SK-N-SH (cell line): ENCODE data around the gene MINDY3. TPM values are rescaled to one million over a fixed set of nuclear protein-coding genes. Genes with fewer than 3 reads are reported as not detected.
A peak's percentile ranks its signal among the peaks of the same experiment; 100 is the strongest.

Experiments used
- CTCF ChIA-PET: fragments of 300-600, 350-600 bp; formaldehyde crosslinking; extraction: SDS; loops from one replicate; lab custom pipeline; 2021; lab: Yijun Ruan, JAX
- POLR2A ChIA-PET: fragments of 350-600 bp; sonication (Branson Sonifier 250); formaldehyde crosslinking; extraction: SDS; loops from one replicate; lab custom pipeline; 2020; ENCODE audit warnings: antibody characterized with exemption, inconsistent platforms; lab: Yijun Ruan, JAX
- DNase-seq: peaks from one replicate; pipeline ENCODE4 v3.0.0; 2012
- H2AFZ ChIP-seq: fragments of 200-600 bp; sonication (generic); 2 replicates; pipeline ENCODE4 v1.8.1; 2016; ENCODE audit warnings: antibody characterized with exemption, mild to moderate bottlenecking, low read depth
- H3F3A ChIP-seq: fragments of 200-600 bp; sonication (generic); replicated peaks from 2 replicates; pipeline ENCODE3; 2016; ENCODE audit warnings: antibody characterized with exemption, mild to moderate bottlenecking; ENCODE audit not compliant: insufficient read depth
- H3K27ac ChIP-seq, 2 experiments: fragments of 200-500 bp in 1 of 2; fragments of 200-600 bp in 1 of 2; sonication (Bioruptor generic) in 1 of 2; sonication (generic), shearing (Covaris generic) in 1 of 2; 2 replicates each; pipeline versions ENCODE4 v1.5.1 to v1.6.1; 2014 to 2016; ENCODE audit warnings: low read depth in 2 of 2, inconsistent platforms in 1 of 2, low read length in 1 of 2, mild to moderate bottlenecking in 1 of 2, mixed read lengths in 1 of 2
- H3K27me3 ChIP-seq: fragments of 200-600 bp; sonication (generic), shearing (Covaris generic); 2 replicates; pipeline ENCODE4 v1.6.1; 2016; ENCODE audit warnings: mixed run types; ENCODE audit not compliant: insufficient read depth
- H3K36me3 ChIP-seq, 2 experiments: fragments of 200-500 bp in 1 of 2; fragments of 200-600 bp in 1 of 2; sonication (Bioruptor generic) in 1 of 2; sonication (generic) in 1 of 2; replicated peaks in 1 of 2; 2 replicates each; pipeline versions ENCODE3 to v1.5.1; 2014 to 2016; ENCODE audit warnings: low read length in 1 of 2, mild to moderate bottlenecking in 1 of 2; ENCODE audit not compliant: insufficient read depth in 2 of 2, control insufficient read depth in 1 of 2
- H3K4me1 ChIP-seq, 2 experiments: fragments of 200-500 bp in 1 of 2; fragments of 200-600 bp in 1 of 2; sonication (Bioruptor generic) in 1 of 2; sonication (generic), shearing (Covaris generic) in 1 of 2; 2 replicates each; pipeline versions ENCODE4 v1.5.1 to v1.6.1; 2014 to 2016; ENCODE audit warnings: low read depth in 1 of 2, low read length in 1 of 2, mixed run types in 1 of 2; ENCODE audit not compliant: insufficient read depth in 2 of 2, control insufficient read depth in 1 of 2
- H3K4me2 ChIP-seq: fragments of 200-600 bp; sonication (generic), shearing (Covaris generic); 2 replicates; pipeline ENCODE4 v1.6.1; 2017; ENCODE audit warnings: mixed run types
- H3K4me3 ChIP-seq, 2 experiments: fragments of 200-500 bp in 1 of 2; fragments of 200-600 bp in 1 of 2; sonication (Bioruptor generic) in 1 of 2; sonication (generic), shearing (Covaris generic) in 1 of 2; 2 replicates each; pipeline versions ENCODE4 v1.5.1 to v1.8.1; 2014 to 2016; ENCODE audit warnings: low read depth in 2 of 2, inconsistent platforms in 1 of 2, low read length in 1 of 2, mild to moderate bottlenecking in 1 of 2, mixed read lengths in 1 of 2, moderate library complexity in 1 of 2
- H3K79me2 ChIP-seq: fragments of 200-600 bp; sonication (generic); 2 replicates; pipeline ENCODE4 v1.8.1; 2017; ENCODE audit warnings: mild to moderate bottlenecking; ENCODE audit not compliant: insufficient read depth
- H3K9ac ChIP-seq: fragments of 200-600 bp; sonication (generic); 2 replicates; pipeline ENCODE4 v1.6.1; 2017; ENCODE audit warnings: mixed run types
- H3K9me2 ChIP-seq: fragments of 200-600 bp; sonication (generic); 2 replicates; pipeline ENCODE4 v1.6.1; 2017; ENCODE audit warnings: mixed run types
- H3K9me3 ChIP-seq: fragments of 200-600 bp; sonication (generic); 2 replicates; pipeline ENCODE4 v1.6.1; 2017; ENCODE audit warnings: mixed run types, mild to moderate bottlenecking, moderate library complexity
- H4K20me1 ChIP-seq: fragments of 200-600 bp; sonication (generic); 2 replicates; pipeline ENCODE4 v1.6.1; 2017; ENCODE audit warnings: mild to moderate bottlenecking, mixed run types; ENCODE audit not compliant: insufficient read depth
- EP300 ChIP-seq, 2 experiments: IDR thresholded peaks; 2 replicates each; pipeline versions ENCODE4 v1.4.0 to v1.6.1; 2012; ENCODE audit warnings: borderline replicate concordance in 1 of 2, low read depth in 1 of 2, low read length in 1 of 2
- FOXJ3 ChIP-seq: sonication (generic); formaldehyde crosslinking; IDR thresholded peaks from 2 replicates; pipeline ENCODE4 v1.5.1; 2020; ENCODE audit warnings: mild to moderate bottlenecking, missing genetic modification reagents
- GATA2 ChIP-seq: sonication (generic); formaldehyde crosslinking; IDR thresholded peaks from 2 replicates; pipeline ENCODE4 v1.5.0; 2020; ENCODE audit warnings: mild to moderate bottlenecking, missing genetic modification reagents
- MEF2A ChIP-seq: IDR thresholded peaks from 2 replicates; pipeline ENCODE4 v1.4.0; 2012; ENCODE audit warnings: low read depth, borderline replicate concordance
- MXI1 ChIP-seq: IDR thresholded peaks from 2 replicates; pipeline ENCODE4 v1.6.1; 2012; ENCODE audit warnings: mild to moderate bottlenecking, low read depth, low read length, improper control_type of control experiment
- RCOR1 ChIP-seq: fragments of 150-350 bp; IDR thresholded peaks from 2 replicates; pipeline ENCODE4 v1.6.1; 2017; ENCODE audit warnings: antibody characterized with exemption, low read length
- TAF1 ChIP-seq: IDR thresholded peaks from 2 replicates; pipeline ENCODE4 v1.6.1; 2012; ENCODE audit warnings: low read depth, mild to moderate bottlenecking, low read length, moderate library complexity, borderline replicate concordance
- TCF12 ChIP-seq: IDR thresholded peaks from 2 replicates; pipeline ENCODE4 v1.4.0; 2012
- WGBS: methylation state at CpG from one replicate; pipeline ENCODE4 v1.1.6; 2017; ENCODE audit warnings: low lambda C conversion rate; 5-methylcytosine and 5-hydroxymethylcytosine counted together
- polyA plus RNA-seq, 3 experiments: library from polyadenylated mRNA; depleted of rRNA; stranded (reverse); fragments of >200 nt; gene quantifications; 2 replicates each; pipeline ENCODE4 v1.2.3, GENCODE V29; 2012
- TF ChIP-seq, protein P1 (sequence below): IDR thresholded peaks from 2 replicates; pipeline ENCODE4 v1.4.0; 2012; ENCODE audit warnings: low read depth
- TF ChIP-seq, protein P2 (sequence below): fragments of 200-600 bp; sonication (generic); IDR thresholded peaks from 2 replicates; pipeline ENCODE4 v1.6.1; 2017; ENCODE audit warnings: antibody characterized with exemption, mild to moderate bottlenecking, moderate library complexity

The MINDY3 gene
- polyA plus RNA-seq, 1 of the 3 experiments (the other 2 are of a cell fraction): 9.5 TPM

DNA sequence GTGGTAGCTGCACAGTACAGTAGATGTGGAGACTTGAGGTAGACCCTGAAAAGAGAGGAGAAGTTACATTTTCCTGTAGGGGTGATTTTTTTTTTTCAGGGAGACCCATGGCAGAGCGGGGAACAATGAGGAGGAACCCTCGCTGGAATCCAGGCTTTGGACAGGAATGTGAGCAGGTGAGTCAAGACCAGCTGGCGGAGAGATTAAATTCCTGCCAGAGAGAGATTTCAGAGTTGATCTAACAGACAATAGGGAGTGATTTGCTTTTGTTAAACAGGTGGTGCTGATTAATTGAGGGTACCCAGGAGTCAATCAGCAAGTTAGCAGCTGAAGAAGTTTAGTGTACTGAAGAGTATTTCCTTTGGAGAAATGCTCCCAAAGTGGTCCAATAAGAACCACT lies 41.6 kb upstream of the MINDY3 start:
- no peak overlapping the region for H3K4me3 ChIP-seq
- H3K4me2 ChIP-seq: no peak overlapping the region
- no peaks in the 10 kb centered on the region for H3K36me3 ChIP-seq
- no peak overlapping the region for H3K27ac ChIP-seq
- H3K9ac ChIP-seq: no peak overlapping the region
- H3K9me3 ChIP-seq: no peaks in the 10 kb centered on the region
- ChIA-PET CTCF (interaction anchor here (0.7 to 4.2 kb wide), 35 partner anchors 9 to 916 kb away, joined by 3 to 18 read pairs (median 5); partner anchors contain the start of genes C1QL3 and RSU1), POLR2A (no interaction called here)
- H3K4me1 ChIP-seq: no peaks in the 10 kb centered on the region
- H4K20me1 ChIP-seq: no peaks in the 10 kb centered on the region
- peaks cover 8% of the 10 kb centered on the region for H3F3A ChIP-seq
- DNase-seq: no peak
- no peaks in the 10 kb centered on the region for H3K79me2 ChIP-seq
- no peak overlapping the region for H2AFZ ChIP-seq
- TF ChIP-seq FOXJ3 (no peak), EP300 (IDR thresholded peaks at IDR 0.05; ENCODE audit: borderline replicate concordance in 1 of 2, low read depth in 1 of 2, low read length in 1 of 2) (no peak), TCF12 (no peak), MXI1 (no peak), MEF2A (no peak), GATA2 (no peak), RCOR1 (no peak)
- TF ChIP-seq, protein P1, sequence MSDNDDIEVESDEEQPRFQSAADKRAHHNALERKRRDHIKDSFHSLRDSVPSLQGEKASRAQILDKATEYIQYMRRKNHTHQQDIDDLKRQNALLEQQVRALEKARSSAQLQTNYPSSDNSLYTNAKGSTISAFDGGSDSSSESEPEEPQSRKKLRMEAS: no peak
- TF ChIP-seq, protein P2, sequence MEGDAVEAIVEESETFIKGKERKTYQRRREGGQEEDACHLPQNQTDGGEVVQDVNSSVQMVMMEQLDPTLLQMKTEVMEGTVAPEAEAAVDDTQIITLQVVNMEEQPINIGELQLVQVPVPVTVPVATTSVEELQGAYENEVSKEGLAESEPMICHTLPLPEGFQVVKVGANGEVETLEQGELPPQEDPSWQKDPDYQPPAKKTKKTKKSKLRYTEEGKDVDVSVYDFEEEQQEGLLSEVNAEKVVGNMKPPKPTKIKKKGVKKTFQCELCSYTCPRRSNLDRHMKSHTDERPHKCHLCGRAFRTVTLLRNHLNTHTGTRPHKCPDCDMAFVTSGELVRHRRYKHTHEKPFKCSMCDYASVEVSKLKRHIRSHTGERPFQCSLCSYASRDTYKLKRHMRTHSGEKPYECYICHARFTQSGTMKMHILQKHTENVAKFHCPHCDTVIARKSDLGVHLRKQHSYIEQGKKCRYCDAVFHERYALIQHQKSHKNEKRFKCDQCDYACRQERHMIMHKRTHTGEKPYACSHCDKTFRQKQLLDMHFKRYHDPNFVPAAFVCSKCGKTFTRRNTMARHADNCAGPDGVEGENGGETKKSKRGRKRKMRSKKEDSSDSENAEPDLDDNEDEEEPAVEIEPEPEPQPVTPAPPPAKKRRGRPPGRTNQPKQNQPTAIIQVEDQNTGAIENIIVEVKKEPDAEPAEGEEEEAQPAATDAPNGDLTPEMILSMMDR: no peak
- no peaks in the 10 kb centered on the region for H3K27me3 ChIP-seq
- H3K9me2 ChIP-seq: no peaks in the 10 kb centered on the region
- WGBS: 29% methylated on average over 3 of the region's 3 CpGs

DNA sequence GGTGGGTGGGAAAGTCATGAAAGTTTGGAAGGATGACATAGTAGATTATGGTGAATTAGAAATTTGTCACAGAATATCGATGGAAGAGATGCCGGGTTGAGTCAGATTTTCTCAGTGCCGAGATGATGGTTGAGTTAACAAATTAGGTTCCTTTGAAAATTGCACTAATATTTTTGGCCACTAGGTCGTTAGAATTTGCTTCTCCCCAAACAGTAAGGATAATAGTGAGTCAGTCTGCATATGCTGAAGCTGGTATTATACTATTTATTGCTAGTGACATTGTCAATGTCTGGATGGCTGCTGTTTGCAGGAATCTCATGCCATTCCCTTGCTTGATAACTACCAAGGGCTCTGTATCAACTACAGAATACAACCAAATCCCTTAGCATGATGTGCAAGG lies 37.7 kb upstream of the MINDY3 start:
- WGBS: 13% methylated on average over 4 of the region's 4 CpGs
- ChIA-PET POLR2A (no interaction called here), CTCF (interaction anchor here (0.9 to 1.0 kb wide), 2 partner anchors 880 to 929 kb away, joined by 3 to 5 read pairs; no protein-coding TSS in a partner anchor)
- peak; percentile 12 for DNase-seq
- no peak overlapping the region for H2AFZ ChIP-seq
- H4K20me1 ChIP-seq: no peaks in the 10 kb centered on the region
- no peaks in the 10 kb centered on the region for H3K9me3 ChIP-seq
- H3K27me3 ChIP-seq: no peaks in the 10 kb centered on the region
- H3K36me3 ChIP-seq: no peaks in the 10 kb centered on the region
- H3K4me2 ChIP-seq: no peak overlapping the region
- H3K79me2 ChIP-seq: no peaks in the 10 kb centered on the region
- TF ChIP-seq TAF1: no peak
- TF ChIP-seq, protein P2: peak; percentile 52
- H3K4me3 ChIP-seq: no peak overlapping the region
- no peaks in the 10 kb centered on the region for H3K4me1 ChIP-seq
- no peaks in the 10 kb centered on the region for H3K9me2 ChIP-seq
- H3K9ac ChIP-seq: no peak overlapping the region
- no peak overlapping the region for H3K27ac ChIP-seq
- peaks cover 9% of the 10 kb centered on the region for H3F3A ChIP-seq
